Astrocyte (in vitro differentiated cells and primary cell): ENCODE data around the gene HSPA14.

Experiments used
- EZH2 ChIP-seq: IDR thresholded peaks from 2 replicates; pipeline ENCODE4 v1.6.1; 2012; ENCODE audit warnings: mild to moderate bottlenecking, low read length, inconsistent platforms; ENCODE audit not compliant: insufficient read depth
- TF ChIP-seq, protein P1 (sequence below): IDR thresholded peaks from 2 replicates; pipeline ENCODE4 v1.5.1; 2011; ENCODE audit warnings: low read depth, mild to moderate bottlenecking, inconsistent platforms, low read length, moderate library complexity; ENCODE audit not compliant: insufficient read depth

GRCh38 chr10:14880229-14880628, 42.1 kb downstream of the HSPA14 start:
- TF ChIP-seq, protein P1, sequence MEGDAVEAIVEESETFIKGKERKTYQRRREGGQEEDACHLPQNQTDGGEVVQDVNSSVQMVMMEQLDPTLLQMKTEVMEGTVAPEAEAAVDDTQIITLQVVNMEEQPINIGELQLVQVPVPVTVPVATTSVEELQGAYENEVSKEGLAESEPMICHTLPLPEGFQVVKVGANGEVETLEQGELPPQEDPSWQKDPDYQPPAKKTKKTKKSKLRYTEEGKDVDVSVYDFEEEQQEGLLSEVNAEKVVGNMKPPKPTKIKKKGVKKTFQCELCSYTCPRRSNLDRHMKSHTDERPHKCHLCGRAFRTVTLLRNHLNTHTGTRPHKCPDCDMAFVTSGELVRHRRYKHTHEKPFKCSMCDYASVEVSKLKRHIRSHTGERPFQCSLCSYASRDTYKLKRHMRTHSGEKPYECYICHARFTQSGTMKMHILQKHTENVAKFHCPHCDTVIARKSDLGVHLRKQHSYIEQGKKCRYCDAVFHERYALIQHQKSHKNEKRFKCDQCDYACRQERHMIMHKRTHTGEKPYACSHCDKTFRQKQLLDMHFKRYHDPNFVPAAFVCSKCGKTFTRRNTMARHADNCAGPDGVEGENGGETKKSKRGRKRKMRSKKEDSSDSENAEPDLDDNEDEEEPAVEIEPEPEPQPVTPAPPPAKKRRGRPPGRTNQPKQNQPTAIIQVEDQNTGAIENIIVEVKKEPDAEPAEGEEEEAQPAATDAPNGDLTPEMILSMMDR = no peak
- TF ChIP-seq EZH2 = no peak
